Body of pancreas (tissue), 4 donors: Measurements from ENCODE around the gene NCK1.

Experiments
- POLR2A ChIP-seq, 3 donors: fragments of 450-650 bp; IDR thresholded peaks; one replicate each; pipeline ENCODE4 v1.6.1; 2016; ENCODE audit warnings: antibody characterized with exemption in 3 of 3, mild to moderate bottlenecking in 2 of 3
- TF ChIP-seq, protein P1 (sequence below), 7 experiments: fragments of 450-650 bp in 4 of 7; fragments of 200-600 bp in 3 of 7; sonication (generic) in 3 of 7; IDR thresholded peaks; one replicate each; pipeline ENCODE4 v1.5.1; 2016 to 2019; ENCODE audit warnings: antibody characterized with exemption in 7 of 7

DNA sequence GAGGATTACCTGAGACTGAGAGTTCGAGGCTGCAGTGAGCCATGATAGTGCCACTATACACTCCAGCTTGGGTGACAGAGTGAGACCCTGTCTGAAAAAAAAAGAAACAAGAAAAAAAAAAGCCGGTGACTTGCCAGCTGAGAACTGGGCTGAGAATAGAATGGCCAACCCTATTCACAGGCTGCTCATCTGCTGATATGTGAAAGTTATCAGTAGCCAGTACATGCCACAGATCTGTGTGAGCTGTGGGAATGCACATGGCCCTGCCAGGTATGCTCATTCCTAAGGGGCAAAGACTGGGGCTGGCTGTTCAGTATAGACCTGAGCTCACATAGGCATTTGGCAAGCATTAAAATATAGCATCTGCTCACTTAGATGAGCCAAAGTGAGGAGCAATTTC lies 126.6 kb downstream of the NCK1 start:
- TF ChIP-seq, protein P1, sequence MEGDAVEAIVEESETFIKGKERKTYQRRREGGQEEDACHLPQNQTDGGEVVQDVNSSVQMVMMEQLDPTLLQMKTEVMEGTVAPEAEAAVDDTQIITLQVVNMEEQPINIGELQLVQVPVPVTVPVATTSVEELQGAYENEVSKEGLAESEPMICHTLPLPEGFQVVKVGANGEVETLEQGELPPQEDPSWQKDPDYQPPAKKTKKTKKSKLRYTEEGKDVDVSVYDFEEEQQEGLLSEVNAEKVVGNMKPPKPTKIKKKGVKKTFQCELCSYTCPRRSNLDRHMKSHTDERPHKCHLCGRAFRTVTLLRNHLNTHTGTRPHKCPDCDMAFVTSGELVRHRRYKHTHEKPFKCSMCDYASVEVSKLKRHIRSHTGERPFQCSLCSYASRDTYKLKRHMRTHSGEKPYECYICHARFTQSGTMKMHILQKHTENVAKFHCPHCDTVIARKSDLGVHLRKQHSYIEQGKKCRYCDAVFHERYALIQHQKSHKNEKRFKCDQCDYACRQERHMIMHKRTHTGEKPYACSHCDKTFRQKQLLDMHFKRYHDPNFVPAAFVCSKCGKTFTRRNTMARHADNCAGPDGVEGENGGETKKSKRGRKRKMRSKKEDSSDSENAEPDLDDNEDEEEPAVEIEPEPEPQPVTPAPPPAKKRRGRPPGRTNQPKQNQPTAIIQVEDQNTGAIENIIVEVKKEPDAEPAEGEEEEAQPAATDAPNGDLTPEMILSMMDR (IDR thresholded peaks at IDR 0.05) = no peak
- TF ChIP-seq POLR2A (IDR thresholded peaks at IDR 0.05) = no peak
